IPS-15b (cell line): ENCODE results near the gene OR11H1.
"Not testable (repeated sequence)": the region's sequence is repeated elsewhere in the genome, so short reads cannot be mapped to it uniquely, and the experiment has no call there.

Experiments used
- H3K27me3 ChIP-seq: one replicate; pipeline ENCODE4 v1.6.1; 2013; ENCODE audit warnings: low read length; ENCODE audit not compliant: control insufficient read depth, insufficient read depth
- H3K36me3 ChIP-seq: one replicate; pipeline ENCODE4 v1.6.1; 2013; ENCODE audit warnings: low read length; ENCODE audit not compliant: control insufficient read depth, insufficient read depth
- H3K4me1 ChIP-seq: one replicate; pipeline ENCODE4 v1.6.1; 2013; ENCODE audit warnings: mild to moderate bottlenecking, low read length; ENCODE audit not compliant: control insufficient read depth, insufficient read depth
- H3K4me3 ChIP-seq: one replicate; pipeline ENCODE4 v1.5.1; 2013; ENCODE audit warnings: low read depth, low read length
- H3K9ac ChIP-seq: one replicate; pipeline ENCODE4 v1.6.1; 2013; ENCODE audit warnings: low read depth, mild to moderate bottlenecking, low read length
- H3K9me3 ChIP-seq: one replicate; pipeline ENCODE4 v1.6.1; 2013; ENCODE audit warnings: mild to moderate bottlenecking, low read length; ENCODE audit not compliant: control insufficient read depth, insufficient read depth

OR11H1 gene, protein sequence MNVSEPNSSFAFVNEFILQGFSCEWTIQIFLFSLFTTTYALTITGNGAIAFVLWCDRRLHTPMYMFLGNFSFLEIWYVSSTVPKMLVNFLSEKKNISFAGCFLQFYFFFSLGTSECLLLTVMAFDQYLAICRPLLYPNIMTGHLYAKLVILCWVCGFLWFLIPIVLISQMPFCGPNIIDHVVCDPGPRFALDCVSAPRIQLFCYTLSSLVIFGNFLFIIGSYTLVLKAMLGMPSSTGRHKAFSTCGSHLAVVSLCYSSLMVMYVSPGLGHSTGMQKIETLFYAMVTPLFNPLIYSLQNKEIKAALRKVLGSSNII

DNA sequence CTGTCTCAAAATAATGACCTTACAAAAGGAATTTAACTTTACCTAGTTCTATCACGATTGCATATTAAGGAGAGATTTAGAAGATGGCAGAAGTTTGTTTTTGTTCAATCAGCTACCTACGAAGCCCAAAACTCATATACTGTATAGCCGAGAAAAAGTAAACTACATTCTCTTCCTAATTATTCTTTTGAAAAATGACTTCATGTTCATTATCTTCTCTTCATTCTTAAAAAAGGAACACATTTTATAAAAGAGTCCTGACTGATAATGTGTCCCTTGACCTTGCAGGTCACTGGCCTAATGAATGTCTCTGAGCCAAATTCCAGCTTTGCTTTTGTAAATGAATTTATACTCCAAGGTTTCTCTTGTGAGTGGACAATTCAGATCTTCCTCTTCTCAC, at the start of gene OR11H1:
Gene OR11H1, plus strand, starts transcription at position 301 of the 400 bp plus-strand sequence. Its CDS starts 0 bp downstream, at position 301.
- H3K9ac ChIP-seq, H3K4me3 ChIP-seq, H3K36me3 ChIP-seq, H3K9me3 ChIP-seq, H3K27me3 ChIP-seq, H3K4me1 ChIP-seq: not testable (repeated sequence)

DNA sequence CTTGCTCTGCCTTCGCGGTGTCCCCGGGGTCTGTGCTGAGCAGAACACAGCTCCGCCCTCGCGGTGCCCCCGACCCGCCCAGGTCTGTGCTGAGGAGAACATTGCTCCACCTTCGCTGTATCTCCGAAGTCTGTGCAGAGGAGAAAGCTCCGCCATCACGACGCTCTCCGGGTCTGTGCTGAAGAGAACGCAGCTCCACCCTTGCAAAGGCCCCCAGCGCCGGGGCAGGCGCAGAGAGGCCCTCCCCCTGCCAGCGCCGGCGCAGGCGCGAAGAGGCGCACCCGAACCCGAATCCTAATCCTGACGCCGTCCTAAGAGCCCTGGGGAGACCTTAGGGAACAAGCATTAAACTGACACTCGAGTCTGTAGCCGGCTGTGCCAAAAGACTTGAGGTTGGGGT, 18.0 kb upstream of the OR11H1 start:
- not testable (repeated sequence) for H3K9me3 ChIP-seq, H3K36me3 ChIP-seq

DNA sequence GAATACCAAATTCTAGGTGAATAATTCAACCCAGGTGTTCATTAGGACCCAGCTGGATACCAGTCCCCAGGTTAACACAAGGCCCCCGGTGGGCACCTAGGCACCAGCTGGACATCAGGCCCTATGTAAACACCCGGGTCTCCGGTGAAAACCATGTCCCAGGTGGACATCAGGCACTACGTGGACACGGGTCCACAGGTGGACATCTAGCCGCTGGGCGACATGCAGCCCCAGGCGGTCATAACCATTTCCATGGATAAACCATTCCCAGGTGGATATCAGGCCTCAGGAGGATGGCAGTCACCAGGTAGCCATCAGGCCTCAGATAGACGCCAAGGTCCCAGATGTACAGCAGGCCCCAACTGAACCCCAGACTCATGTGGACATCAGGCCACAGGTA, 12.1 kb upstream of the OR11H1 start:
- H3K9ac ChIP-seq, H3K4me3 ChIP-seq, H3K36me3 ChIP-seq, H3K27me3 ChIP-seq, H3K4me1 ChIP-seq, H3K9me3 ChIP-seq: not testable (repeated sequence)

More for the DNA sequence above, 18.0 kb upstream of the OR11H1 start:
- H3K4me3 ChIP-seq, H3K9ac ChIP-seq, H3K27me3 ChIP-seq, H3K4me1 ChIP-seq: not testable (repeated sequence)

DNA sequence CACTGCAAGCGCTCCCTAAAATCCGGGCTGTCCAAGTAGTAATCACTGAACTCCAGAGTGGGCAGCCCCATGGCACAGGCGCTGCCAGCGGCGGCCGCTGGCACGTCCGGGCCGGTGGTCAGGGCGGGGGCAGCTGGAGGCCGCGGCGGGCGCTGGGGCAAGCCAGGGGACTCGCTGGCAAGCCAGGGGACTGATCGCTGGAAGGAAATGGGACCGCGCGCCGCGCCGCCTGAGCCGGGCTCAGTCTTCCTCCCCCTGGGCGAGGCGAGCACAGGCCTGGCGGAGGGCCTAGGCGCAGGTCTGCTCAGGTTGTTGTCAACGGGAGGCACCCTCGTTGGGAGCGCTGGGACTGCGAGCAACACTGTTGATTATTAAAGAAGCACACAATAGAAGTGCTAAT, 25.8 kb downstream of the OR11H1 start:
- not testable (repeated sequence) for H3K27me3 ChIP-seq, H3K36me3 ChIP-seq, H3K9ac ChIP-seq, H3K4me1 ChIP-seq, H3K9me3 ChIP-seq, H3K4me3 ChIP-seq

DNA sequence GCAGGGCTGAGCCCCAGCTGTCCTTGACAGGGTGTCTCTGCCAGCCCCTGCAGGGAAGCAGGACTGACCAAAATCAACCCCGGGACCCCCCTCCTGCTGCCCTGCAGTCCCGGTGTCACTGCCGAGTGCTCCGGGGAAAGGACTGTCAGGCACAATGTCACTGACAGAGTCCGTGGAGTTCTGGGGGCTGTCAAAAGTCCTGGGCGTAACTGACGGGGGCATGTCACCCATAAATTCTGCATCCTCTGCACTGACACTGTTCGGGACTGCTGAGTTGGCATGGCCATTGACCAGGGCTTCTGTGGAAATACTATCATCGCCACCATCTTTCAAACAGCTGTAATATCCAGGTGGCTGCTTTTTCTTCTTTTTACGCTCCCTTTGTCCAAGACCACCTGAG, 35.5 kb downstream of the OR11H1 start:
- not testable (repeated sequence) for H3K4me3 ChIP-seq, H3K9ac ChIP-seq, H3K4me1 ChIP-seq, H3K9me3 ChIP-seq, H3K27me3 ChIP-seq, H3K36me3 ChIP-seq

DNA sequence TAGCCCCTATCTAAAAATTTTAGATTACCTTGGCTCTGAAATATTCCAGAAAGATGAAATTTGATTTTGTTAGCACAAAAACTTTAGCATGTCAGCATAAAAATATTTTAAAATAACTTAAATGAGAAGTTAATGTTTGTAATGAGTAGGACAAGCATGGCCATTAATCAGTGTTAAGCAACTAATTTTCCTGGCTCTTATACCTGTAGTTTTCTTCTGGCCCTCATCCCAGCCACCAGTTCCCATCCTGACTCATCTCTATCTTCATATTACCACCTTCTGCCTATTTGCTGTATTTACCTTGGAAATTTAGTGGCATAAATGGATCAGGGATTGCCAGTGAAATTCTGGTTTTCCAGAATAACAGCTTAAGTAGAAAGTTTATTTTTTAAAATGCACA, 37.1 kb downstream of the OR11H1 start:
- not testable (repeated sequence) for H3K9me3 ChIP-seq, H3K4me1 ChIP-seq, H3K9ac ChIP-seq, H3K27me3 ChIP-seq, H3K36me3 ChIP-seq, H3K4me3 ChIP-seq
